Measurements from ENCODE around the gene ITIH5.

ITIH5 gene

GRCh38 chr10:7525314-7526016 lies 141.3 kb downstream of the ITIH5 start:
- Histone ChIP-seq H3K4me3 (ENCODE audit: low read length) (no peak overlapping the region), H3K4me2 (ENCODE audit: low read length) (no peak overlapping the region), H3K27me3 (ENCODE audit: control insufficient read depth, insufficient read depth, low read length) (peaks cover 7% of the 10 kb centered on the region), H3K4me1 (ENCODE audit: control insufficient read depth, insufficient read depth, low read length) (no peaks in the 10 kb centered on the region), H3K9ac (ENCODE audit: low read depth, low read length) (no peak overlapping the region), H3K36me3 (ENCODE audit: insufficient read depth, low read length) (no peaks in the 10 kb centered on the region), H3K9me3 (replicated peaks; ENCODE audit: low read length) (no peaks in the 10 kb centered on the region)

- Histone ChIP-seq H3K4me2 (ENCODE audit: low read length) (no peak overlapping the region), H3K4me3 (ENCODE audit: low read length) (no peak overlapping the region), H3K4me1 (ENCODE audit: control insufficient read depth, insufficient read depth, low read length) (no peaks in the 10 kb centered on the region), H3K27me3 (ENCODE audit: control insufficient read depth, insufficient read depth, low read length) (peaks cover 7% of the 10 kb centered on the region), H3K9me3 (replicated peaks; ENCODE audit: low read length) (no peaks in the 10 kb centered on the region), H3K36me3 (ENCODE audit: insufficient read depth, low read length) (no peaks in the 10 kb centered on the region), H3K9ac (ENCODE audit: low read depth, low read length) (no peak overlapping the region)
Measured at GRCh38 chr10:7523656-7524055, 143.1 kb downstream of the ITIH5 start.

DNA sequence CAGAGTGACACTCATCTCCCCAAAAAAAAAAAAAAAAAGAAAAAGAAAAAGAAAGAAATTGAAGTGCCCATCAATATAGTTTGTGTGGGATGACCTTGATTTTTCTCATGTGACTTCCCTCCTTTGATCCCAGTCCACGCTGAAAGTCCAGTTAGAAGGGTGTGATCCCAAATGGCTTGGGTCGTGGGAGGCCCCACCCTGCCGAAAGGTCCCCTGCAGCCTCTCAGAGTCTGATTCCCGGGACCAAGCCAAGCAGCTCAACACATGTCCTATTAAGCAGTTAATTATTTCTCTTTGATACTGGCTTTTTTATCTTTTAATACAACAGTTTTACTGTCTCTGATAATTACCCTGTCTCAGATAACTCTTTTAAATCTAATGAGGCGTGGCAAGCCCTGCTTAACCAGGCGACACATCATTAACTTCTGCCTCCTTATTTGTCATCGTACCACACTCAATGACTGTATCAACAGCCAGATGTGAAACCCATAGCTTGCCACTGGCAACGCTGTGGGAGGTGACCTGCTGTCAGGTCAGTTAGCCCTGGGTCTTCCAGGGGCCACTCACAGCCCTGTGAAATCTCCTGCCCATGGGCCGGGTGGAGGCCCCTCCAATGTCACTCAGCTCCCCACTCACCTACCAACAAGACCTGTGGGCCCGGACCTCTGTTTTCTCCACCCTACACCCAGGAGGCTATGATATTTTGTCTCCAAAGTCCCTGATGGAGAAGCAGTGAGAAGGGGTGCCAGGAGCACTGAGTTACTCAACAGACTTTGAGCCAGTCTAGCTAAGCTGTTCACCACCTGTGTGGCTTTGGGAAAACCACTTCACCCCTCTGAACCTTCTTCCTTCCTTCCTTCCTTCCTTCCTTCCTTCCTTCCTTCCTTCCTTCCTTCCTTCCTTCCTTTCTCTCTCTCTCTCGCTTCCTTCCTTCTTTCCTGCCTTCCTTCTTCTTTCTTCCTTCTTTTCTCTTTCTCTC lies 146.0 kb downstream of the ITIH5 start:
- Histone ChIP-seq H3K9me3 (replicated peaks; ENCODE audit: low read length) (no peaks in the 10 kb centered on the region), H3K36me3 (ENCODE audit: insufficient read depth, low read length) (no peaks in the 10 kb centered on the region), H3K4me2 (ENCODE audit: low read length) (no peak overlapping the region), H3K4me1 (ENCODE audit: control insufficient read depth, insufficient read depth, low read length) (no peaks in the 10 kb centered on the region), H3K9ac (ENCODE audit: low read depth, low read length) (no peak overlapping the region), H3K27me3 (ENCODE audit: control insufficient read depth, insufficient read depth, low read length) (peaks cover 7% of the 10 kb centered on the region), H3K4me3 (ENCODE audit: low read length) (no peak overlapping the region)

DNA sequence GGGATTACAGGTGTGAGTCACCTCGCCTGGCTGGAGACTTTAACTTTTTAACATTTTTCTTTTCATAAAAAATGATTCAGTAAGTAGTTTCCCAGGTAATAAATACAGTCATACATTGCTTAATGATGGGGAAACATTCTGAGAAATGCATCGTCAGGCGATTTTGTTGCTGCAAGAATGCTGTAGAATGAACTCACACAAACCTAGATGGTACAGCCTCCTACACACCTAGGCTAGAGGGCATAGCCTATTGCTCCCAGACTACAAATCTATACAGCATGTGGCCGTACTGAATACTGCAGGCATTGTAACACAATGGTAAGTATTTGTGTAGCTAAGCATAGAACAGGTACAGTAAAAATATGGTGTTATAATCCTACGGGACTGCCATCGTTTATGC lies 147.4 kb downstream of the ITIH5 start:
- H3K9ac ChIP-seq (ENCODE audit: low read depth, low read length) = no peak overlapping the region
- peaks cover 8% of the 10 kb centered on the region for H3K27me3 ChIP-seq (ENCODE audit: control insufficient read depth, insufficient read depth, low read length)
- H3K4me2 ChIP-seq (ENCODE audit: low read length) = no peak overlapping the region
- no peaks in the 10 kb centered on the region for H3K9me3 ChIP-seq (replicated peaks; ENCODE audit: low read length)
- H3K36me3 ChIP-seq (ENCODE audit: insufficient read depth, low read length) = no peaks in the 10 kb centered on the region
- H3K4me1 ChIP-seq (ENCODE audit: control insufficient read depth, insufficient read depth, low read length) = no peaks in the 10 kb centered on the region
- H3K4me3 ChIP-seq (ENCODE audit: low read length) = no peak overlapping the region

GRCh38 chr10:7518693-7519092 lies 148.1 kb downstream of the ITIH5 start:
- H3K4me3 ChIP-seq (ENCODE audit: low read length) = no peak overlapping the region
- no peaks in the 10 kb centered on the region for H3K4me1 ChIP-seq (ENCODE audit: control insufficient read depth, insufficient read depth, low read length)
- H3K4me2 ChIP-seq (ENCODE audit: low read length) = no peak overlapping the region
- H3K36me3 ChIP-seq (ENCODE audit: insufficient read depth, low read length) = no peaks in the 10 kb centered on the region
- H3K9me3 ChIP-seq (replicated peaks; ENCODE audit: low read length) = no peaks in the 10 kb centered on the region
- H3K27me3 ChIP-seq (ENCODE audit: control insufficient read depth, insufficient read depth, low read length) = peaks cover 12% of the 10 kb centered on the region
- H3K9ac ChIP-seq (ENCODE audit: low read depth, low read length) = no peak overlapping the region

DNA sequence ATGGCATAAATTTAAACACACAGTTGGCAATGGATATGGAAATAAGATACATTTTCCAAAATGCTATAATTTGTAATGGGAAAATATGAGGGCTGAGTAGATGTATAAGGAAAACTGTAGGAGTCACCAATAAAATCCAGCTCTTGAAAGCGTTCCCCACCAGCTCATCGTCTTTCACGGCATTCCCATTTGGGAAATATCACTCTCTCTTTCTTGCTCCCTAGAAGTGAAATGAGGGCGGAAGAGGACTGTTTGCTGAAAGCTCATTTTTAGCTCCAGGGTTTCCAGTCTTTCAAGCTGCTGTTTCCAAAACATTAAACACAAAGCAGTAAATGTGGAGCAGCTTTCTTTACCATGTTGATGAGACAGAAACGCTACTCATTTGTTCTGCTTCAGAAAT lies 151.3 kb downstream of the ITIH5 start:
- Histone ChIP-seq H3K4me1 (ENCODE audit: control insufficient read depth, insufficient read depth, low read length) (no peaks in the 10 kb centered on the region), H3K36me3 (ENCODE audit: insufficient read depth, low read length) (no peaks in the 10 kb centered on the region), H3K4me3 (ENCODE audit: low read length) (no peak overlapping the region), H3K9ac (ENCODE audit: low read depth, low read length) (no peak overlapping the region), H3K27me3 (ENCODE audit: control insufficient read depth, insufficient read depth, low read length) (peaks cover 7% of the 10 kb centered on the region), H3K4me2 (ENCODE audit: low read length) (no peak overlapping the region), H3K9me3 (replicated peaks; ENCODE audit: low read length) (no peaks in the 10 kb centered on the region)

DNA sequence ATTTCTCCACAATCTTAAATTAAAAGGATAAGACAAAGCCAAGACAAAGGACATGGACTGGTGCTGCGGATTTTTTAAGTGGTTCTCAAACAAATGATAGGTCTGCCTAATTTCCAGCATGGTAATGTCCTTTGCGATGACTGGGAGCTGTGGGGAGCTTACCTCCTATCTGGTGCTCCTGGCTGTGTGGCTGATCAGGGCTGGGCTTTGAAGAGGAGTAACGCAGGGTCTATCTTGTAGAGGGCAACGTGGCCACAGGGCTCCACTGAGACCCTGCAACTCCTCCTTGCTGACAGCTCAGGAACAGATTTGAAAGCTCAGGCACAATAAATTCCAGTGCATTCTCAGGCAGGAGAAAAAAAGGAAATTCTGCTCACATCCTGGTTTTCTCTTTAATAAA lies 152.8 kb downstream of the ITIH5 start:
- no peak overlapping the region for H3K4me3 ChIP-seq (ENCODE audit: low read length)
- no peak overlapping the region for H3K4me2 ChIP-seq (ENCODE audit: low read length)
- H3K27me3 ChIP-seq (ENCODE audit: control insufficient read depth, insufficient read depth, low read length) = peaks cover 7% of the 10 kb centered on the region
- no peaks in the 10 kb centered on the region for H3K36me3 ChIP-seq (ENCODE audit: insufficient read depth, low read length)
- no peaks in the 10 kb centered on the region for H3K9me3 ChIP-seq (replicated peaks; ENCODE audit: low read length)
- no peaks in the 10 kb centered on the region for H3K4me1 ChIP-seq (ENCODE audit: control insufficient read depth, insufficient read depth, low read length)
- no peak overlapping the region for H3K9ac ChIP-seq (ENCODE audit: low read depth, low read length)

- Histone ChIP-seq H3K4me2 (ENCODE audit: low read length) (no peak overlapping the region), H3K4me3 (ENCODE audit: low read length) (no peak overlapping the region), H3K9me3 (replicated peaks; ENCODE audit: low read length) (no peaks in the 10 kb centered on the region), H3K4me1 (ENCODE audit: control insufficient read depth, insufficient read depth, low read length) (no peaks in the 10 kb centered on the region), H3K27me3 (ENCODE audit: control insufficient read depth, insufficient read depth, low read length) (peaks cover 7% of the 10 kb centered on the region), H3K9ac (ENCODE audit: low read depth, low read length) (no peak overlapping the region), H3K36me3 (ENCODE audit: insufficient read depth, low read length) (no peaks in the 10 kb centered on the region)
Measured at GRCh38 chr10:7513455-7513854, 153.3 kb downstream of the ITIH5 start.

- Histone ChIP-seq H3K4me3 (ENCODE audit: low read length) (no peak overlapping the region), H3K27me3 (ENCODE audit: control insufficient read depth, insufficient read depth, low read length) (peaks cover 7% of the 10 kb centered on the region), H3K4me1 (ENCODE audit: control insufficient read depth, insufficient read depth, low read length) (no peaks in the 10 kb centered on the region), H3K9me3 (replicated peaks; ENCODE audit: low read length) (no peaks in the 10 kb centered on the region), H3K4me2 (ENCODE audit: low read length) (no peak overlapping the region), H3K9ac (ENCODE audit: low read depth, low read length) (no peak overlapping the region), H3K36me3 (ENCODE audit: insufficient read depth, low read length) (no peaks in the 10 kb centered on the region)
Measured at GRCh38 chr10:7512487-7512886, 154.3 kb downstream of the ITIH5 start.

GRCh38 chr10:7511612-7512011 lies 155.2 kb downstream of the ITIH5 start:
- Histone ChIP-seq H3K27me3 (ENCODE audit: control insufficient read depth, insufficient read depth, low read length) (peaks cover 7% of the 10 kb centered on the region), H3K4me2 (ENCODE audit: low read length) (no peak overlapping the region), H3K9ac (ENCODE audit: low read depth, low read length) (no peak overlapping the region), H3K9me3 (replicated peaks; ENCODE audit: low read length) (no peaks in the 10 kb centered on the region), H3K4me1 (ENCODE audit: control insufficient read depth, insufficient read depth, low read length) (no peaks in the 10 kb centered on the region), H3K36me3 (ENCODE audit: insufficient read depth, low read length) (no peaks in the 10 kb centered on the region), H3K4me3 (ENCODE audit: low read length) (no peak overlapping the region)
